H1 (cell line): ENCODE results near the gene MAGI1. TPM values are rescaled to one million over a fixed set of nuclear protein-coding genes. Genes with fewer than 3 reads are reported as not detected.

ENCODE experiments used
- CTCF ChIA-PET: fragments of 300-600 bp; sonication (Branson Sonifier 250); formaldehyde crosslinking; loops from one replicate; lab custom pipeline; 2021; ENCODE audit not compliant: partially characterized antibody; lab: Charles Lee
- POLR2A ChIA-PET: fragments of 300-600 bp; sonication (Branson Sonifier 250); formaldehyde crosslinking; loops from one replicate; lab custom pipeline; 2021; ENCODE audit warnings: inconsistent platforms; ENCODE audit not compliant: partially characterized antibody; lab: Charles Lee
- DNase-seq, 2 experiments: peaks; one replicate each; pipeline versions ENCODE4 v3.0.0 to v3.0.0-alpha.2; 2010 to 2022; ENCODE audit warnings: low spot score in 2 of 2, low read depth in 1 of 2, mixed read lengths in 1 of 2
- FAIRE-seq: peaks from 2 replicates; lab custom pipeline; 2011; peaks lifted over from hg19 to GRCh38; lab: Jason Lieb, UNC
- H2AFZ ChIP-seq: 2 replicates; pipeline ENCODE4 v1.8.1; 2012; ENCODE audit warnings: low read length, inconsistent platforms
- H2AK5ac ChIP-seq: 2 replicates; pipeline ENCODE4 v1.6.1; 2013; ENCODE audit warnings: low read depth, low read length
- H2BK120ac ChIP-seq: replicated peaks from 2 replicates; pipeline ENCODE3; 2013; ENCODE audit warnings: low read depth, low read length, inconsistent platforms
- H2BK12ac ChIP-seq: 2 replicates; pipeline ENCODE4 v1.6.1; 2013; ENCODE audit warnings: low read depth, low read length
- H2BK15ac ChIP-seq: 2 replicates; pipeline ENCODE4 v1.6.1; 2013; ENCODE audit warnings: low read length
- H2BK20ac ChIP-seq: 2 replicates; pipeline ENCODE4 v1.6.1; 2013; ENCODE audit warnings: low read length
- H2BK5ac ChIP-seq: 2 replicates; pipeline ENCODE4 v1.6.1; 2013; ENCODE audit warnings: low read depth, low read length
- H3K14ac ChIP-seq: 2 replicates; pipeline ENCODE4 v1.6.1; 2013; ENCODE audit warnings: inconsistent platforms; ENCODE audit not compliant: insufficient read length
- H3K18ac ChIP-seq: 2 replicates; pipeline ENCODE4 v1.6.1; 2013; ENCODE audit warnings: low read length; ENCODE audit errors: extremely low read depth
- H3K23ac ChIP-seq: 2 replicates; pipeline ENCODE4 v1.6.1; 2013; ENCODE audit warnings: inconsistent platforms; ENCODE audit not compliant: insufficient read length
- H3K23me2 ChIP-seq: 2 replicates; pipeline ENCODE4 v1.6.1; 2013; ENCODE audit warnings: low read depth, low read length
- H3K27ac ChIP-seq: 2 replicates; pipeline ENCODE4 v1.6.1; 2011; ENCODE audit warnings: low read depth, low read length, inconsistent platforms
- H3K27me3 ChIP-seq, 4 experiments: replicated peaks in 1 of 4; 1 replicate in 1 of 4; 2 replicates in 3 of 4; pipeline versions ENCODE4 v1.6.1 to v1.8.1; 2011 to 2013; ENCODE audit warnings: low read length in 3 of 4, mild to moderate bottlenecking in 3 of 4, inconsistent platforms in 2 of 4, mixed read lengths in 2 of 4, moderate library complexity in 1 of 4; ENCODE audit not compliant: control insufficient read depth in 3 of 4, insufficient read depth in 3 of 4; ENCODE audit errors: extremely low read depth in 1 of 4
- H3K36me3 ChIP-seq, 4 experiments: 2 replicates each; pipeline versions ENCODE4 v1.6.1 to v1.8.1; 2011 to 2013; ENCODE audit warnings: mild to moderate bottlenecking in 4 of 4, low read length in 3 of 4, moderate library complexity in 2 of 4, control low read depth in 1 of 4, inconsistent platforms in 1 of 4; ENCODE audit not compliant: insufficient read depth in 4 of 4, control insufficient read depth in 2 of 4
- H3K4ac ChIP-seq: replicated peaks from 2 replicates; pipeline ENCODE3; 2013; ENCODE audit warnings: low read length, low read depth, mixed read lengths, inconsistent platforms; ENCODE audit not compliant: insufficient read length
- H3K4me1 ChIP-seq, 4 experiments: replicated peaks in 1 of 4; 1 replicate in 1 of 4; 2 replicates in 3 of 4; pipeline versions ENCODE4 v1.6.1 to v1.8.1; 2011 to 2013; ENCODE audit warnings: low read length in 3 of 4, inconsistent platforms in 2 of 4, mixed read lengths in 1 of 4; ENCODE audit not compliant: insufficient read depth in 4 of 4, control insufficient read depth in 3 of 4
- H3K4me2 ChIP-seq, 2 experiments: 2 replicates each; pipeline versions ENCODE4 v1.6.1 to v1.8.1; 2011 to 2013; ENCODE audit warnings: low read depth in 2 of 2, low read length in 2 of 2, control low read depth in 1 of 2, inconsistent platforms in 1 of 2, mild to moderate bottlenecking in 1 of 2; ENCODE audit not compliant: insufficient read depth in 1 of 2
- H3K4me3 ChIP-seq, 4 experiments: fragments of 200-600, 300-600 bp in 1 of 4; sonication (generic), shearing (Covaris generic), sonication (Bioruptor Twin) in 1 of 4; 2 replicates each; pipeline versions ENCODE4 v1.5.1 to v1.8.1; 2011 to 2016; ENCODE audit warnings: low read length in 4 of 4, low read depth in 3 of 4, control low read depth in 2 of 4, inconsistent platforms in 2 of 4, mild to moderate bottlenecking in 2 of 4, mixed read lengths in 1 of 4, moderate library complexity in 1 of 4; ENCODE audit not compliant: insufficient read depth in 2 of 4; ENCODE audit errors: extremely low read depth in 1 of 4
- H3K56ac ChIP-seq: replicated peaks from 2 replicates; pipeline ENCODE3; 2013; ENCODE audit warnings: low read depth, mild to moderate bottlenecking, mixed read lengths, low read length, inconsistent platforms; ENCODE audit not compliant: insufficient read length
- H3K79me1 ChIP-seq: 2 replicates; pipeline ENCODE4 v1.6.1; 2013; ENCODE audit warnings: low read depth, low read length, control low read depth
- H3K79me2 ChIP-seq, 2 experiments: 2 replicates each; pipeline versions ENCODE4 v1.6.1 to v1.8.1; 2012 to 2013; ENCODE audit warnings: low read length in 2 of 2, mild to moderate bottlenecking in 2 of 2, inconsistent platforms in 1 of 2; ENCODE audit not compliant: insufficient read depth in 2 of 2, control insufficient read depth in 1 of 2
- H3K9ac ChIP-seq, 4 experiments: replicated peaks in 1 of 4; 1 replicate in 1 of 4; 2 replicates in 3 of 4; pipeline versions ENCODE4 v1.6.1 to v1.8.1; 2011 to 2013; ENCODE audit warnings: low read depth in 3 of 4, low read length in 3 of 4, control low read depth in 2 of 4, mild to moderate bottlenecking in 2 of 4, moderate library complexity in 2 of 4, inconsistent platforms in 1 of 4; ENCODE audit errors: extremely low read depth in 1 of 4
- H3K9me3 ChIP-seq, 2 experiments: 2 replicates each; pipeline versions ENCODE4 v1.6.1 to v1.8.1; 2012 to 2013; ENCODE audit warnings: mild to moderate bottlenecking in 2 of 2, moderate library complexity in 2 of 2, control low read depth in 1 of 2, inconsistent platforms in 1 of 2, low read depth in 1 of 2, low read length in 1 of 2, mixed read lengths in 1 of 2; ENCODE audit not compliant: insufficient read depth in 2 of 2
- H4K20me1 ChIP-seq, 2 experiments: replicated peaks in 1 of 2; 2 replicates each; pipeline versions ENCODE3 to v1.8.1; 2011 to 2013; ENCODE audit warnings: inconsistent platforms in 2 of 2, low read length in 2 of 2, mild to moderate bottlenecking in 1 of 2; ENCODE audit not compliant: insufficient read depth in 2 of 2, control insufficient read depth in 1 of 2
- H4K5ac ChIP-seq: 2 replicates; pipeline ENCODE4 v1.6.1; 2013; ENCODE audit warnings: low read length, low read depth, mixed read lengths, inconsistent platforms; ENCODE audit not compliant: insufficient read length
- H4K8ac ChIP-seq: 2 replicates; pipeline ENCODE4 v1.8.0; 2013; ENCODE audit warnings: mild to moderate bottlenecking, moderate library complexity, low read length, inconsistent platforms; ENCODE audit not compliant: insufficient read depth; ENCODE audit errors: extremely low read depth
- H4K91ac ChIP-seq: replicated peaks from 2 replicates; pipeline ENCODE3; 2013; ENCODE audit warnings: low read length, mixed read lengths, inconsistent platforms; ENCODE audit not compliant: insufficient read length
- SUZ12 ChIP-seq: fragments of 200-600 bp; sonication (generic); IDR thresholded peaks from 2 replicates; pipeline ENCODE4 v1.6.1; 2012; ENCODE audit warnings: mild to moderate bottlenecking, inconsistent platforms, low read length, moderate library complexity, mixed read lengths
- WGBS, 2 experiments: shearing (Covaris generic) in 1 of 2; methylation state at CpG; one replicate each; pipeline versions ENCODE4 v1.1.6 to v1.1.7; 2013 to 2015; ENCODE audit warnings: low lambda C conversion rate in 2 of 2, mixed read lengths in 2 of 2, inconsistent platforms in 1 of 2, low coverage in 1 of 2, missing lambda C conversion rate in 1 of 2; ENCODE audit not compliant: insufficient replicate concordance in 2 of 2, insufficient coverage in 1 of 2, insufficient read length in 1 of 2; ENCODE audit errors: extremely low coverage in 1 of 2, missing lambda C conversion rate in 1 of 2; 5-methylcytosine and 5-hydroxymethylcytosine counted together
- polyA plus RNA-seq, 7 experiments: library from polyadenylated mRNA; depleted of rRNA in 3 of 7; stranded (reverse) in 5 of 7; unstranded in 2 of 7; fragments of >200 nt in 5 of 7; fragments of 200-250 nt in 2 of 7; gene quantifications; 1 replicate in 5 of 7; 2 replicates in 1 of 7; 4 replicates in 1 of 7; pipeline versions ENCODE4 v1.2.1 to v1.2.3, GENCODE V29; 2011 to 2013; ENCODE audit warnings: missing spikeins in 2 of 7, mixed read lengths in 2 of 7
- total RNA-seq: library from RNA; stranded (reverse); fragmentation: NEBNext Ultra II Directional; extraction: Animal tissue kit (Norgen Biotek cat#: 25700); gene quantifications from 2 replicates; pipeline ENCODE4 v1.2.1, GENCODE V29; 2021
- TF ChIP-seq, protein P1 (sequence below): IDR thresholded peaks from 2 replicates; pipeline ENCODE4 v1.6.1; 2011; ENCODE audit warnings: low read depth, mild to moderate bottlenecking, low read length; ENCODE audit not compliant: insufficient read depth

MAGI1 gene
- total and polyA plus RNA-seq, 2 of the 8 experiments (the other 6 are each of a cell fraction or from before 2014, with no cell fraction given): 19.8 to 78.0 TPM

DNA sequence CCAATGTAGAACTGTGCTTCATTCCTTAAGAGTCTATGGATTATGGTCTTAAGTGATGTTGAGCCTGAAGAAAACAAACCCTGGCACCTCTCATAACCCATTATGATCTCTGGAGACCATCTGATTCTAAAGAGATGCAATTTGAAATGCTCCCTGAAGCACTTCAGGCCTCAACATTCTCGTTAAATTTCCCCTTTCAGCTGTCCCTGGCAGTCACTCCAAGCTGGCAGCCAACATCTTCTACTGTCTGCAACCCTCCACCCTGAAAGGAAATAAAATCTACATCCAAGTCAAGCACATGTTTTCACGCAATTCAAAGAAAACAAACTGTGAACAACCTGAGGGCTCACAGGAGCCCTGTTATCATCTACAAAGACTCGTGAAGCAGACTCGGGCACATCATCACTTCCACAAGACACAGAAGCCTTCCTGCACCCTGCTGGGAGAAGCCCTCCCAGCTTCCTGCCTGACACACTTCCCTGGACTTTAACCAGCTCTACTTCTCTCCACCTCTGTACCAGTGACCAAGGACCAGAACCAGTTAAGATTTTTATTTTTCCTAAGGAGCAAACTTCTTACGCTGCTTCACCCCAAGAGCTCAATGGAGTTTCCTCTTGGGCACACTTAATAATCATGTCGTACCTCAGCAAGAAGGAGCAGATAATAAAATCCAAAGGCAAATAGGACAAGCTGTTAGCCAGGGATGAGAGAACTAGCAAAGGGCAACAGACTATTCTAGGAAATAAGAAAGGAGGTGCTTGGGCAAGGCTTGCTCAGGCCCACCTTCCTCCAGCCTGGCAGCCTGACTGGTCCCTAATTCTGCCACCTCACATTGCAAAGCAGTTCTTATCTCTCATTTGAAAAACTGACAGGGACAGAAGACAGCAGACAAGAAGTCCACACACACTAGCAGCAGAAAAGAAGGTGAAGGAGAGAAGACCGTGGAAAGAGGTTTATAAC, 67.1 kb downstream of the MAGI1 start:
- Histone ChIP-seq H2BK12ac (no peak overlapping the region; the same call in 1 of the 2 replicates), H3K4ac (no peak overlapping the region), H3K9me3 (no peaks in the 10 kb centered on the region), H3K27ac (no peak overlapping the region), H3K4me2 (no peak overlapping the region), H4K20me1 (peaks cover 0 to 2% of the 10 kb centered on the region in 2 experiments), H2AFZ (no peak overlapping the region), H4K8ac (no peak overlapping the region), H3K4me1 (peaks cover 0 to 8% (median 3%) of the 10 kb centered on the region in 4 experiments; a peak in 4 of 7 replicates), H3K27me3 (no peaks in the 10 kb centered on the region), H2BK15ac (no peak overlapping the region; the same call in 1 of the 2 replicates), H2BK20ac (no peak overlapping the region), H4K91ac (no peak overlapping the region), H3K23ac (no peak overlapping the region), H3K79me1 (peaks cover 7% of the 10 kb centered on the region), H3K56ac (no peak overlapping the region), H2BK120ac (no peak overlapping the region), H3K14ac (no peak overlapping the region), H3K9ac (no peak overlapping the region), H2BK5ac (no peak overlapping the region), H2AK5ac (0 out of 2 replicates have a peak overlapping the region, but pooled peaks have one; percentile 4), H3K79me2 (peaks cover 0 to 48% of the 10 kb centered on the region in 2 experiments; a peak in 3 of 4 replicates), H3K4me3 (no peak overlapping the region), H3K23me2 (no peaks in the 10 kb centered on the region), H3K18ac (no peak overlapping the region), H4K5ac (no peak overlapping the region), H3K36me3 (peaks cover 0 to 6% (median 2%) of the 10 kb centered on the region in 4 experiments; a peak in 1 of 8 replicates)
- DNase-seq (no peak), FAIRE-seq (peak; percentile 19)
- WGBS, 2 experiments: 76% methylated on average over 7 of the region's 7 CpGs; no CpG with 5 or more reads in 1 of the 2 experiments
- CTCF ChIA-PET: interaction anchor here (0.6 to 1.7 kb wide), 7 partner anchors 10 to 183 kb away, joined by 3 to 4 read pairs (median 4); no protein-coding TSS in a partner anchor
- POLR2A ChIA-PET: interaction anchor here (0.6 to 0.9 kb wide), 2 partner anchors 9 to 374 kb away, joined by 3 read pairs; no protein-coding TSS in a partner anchor
- TF ChIP-seq, protein P1, sequence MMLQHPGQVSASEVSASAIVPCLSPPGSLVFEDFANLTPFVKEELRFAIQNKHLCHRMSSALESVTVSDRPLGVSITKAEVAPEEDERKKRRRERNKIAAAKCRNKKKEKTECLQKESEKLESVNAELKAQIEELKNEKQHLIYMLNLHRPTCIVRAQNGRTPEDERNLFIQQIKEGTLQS: no peak
- TF ChIP-seq SUZ12: no peak
